Endothelial cell of umbilical vein (primary cell): ENCODE data around the gene SLC25A34. TPM values are rescaled to one million over a fixed set of nuclear protein-coding genes. Genes with fewer than 3 reads are reported as not detected.

Source experiments
- BruUV-seq: library from RNA; stranded (reverse); fragments of 400-500 nt; replicated peaks from 2 replicates; lab custom pipeline; 2021; lab: Mats Ljungman, UMichigan
- CTCF ChIA-PET: fragments of 300-600, 350-600 bp; sonication (Branson Sonifier 250); formaldehyde crosslinking; loops from one replicate; lab custom pipeline; 2021; ENCODE audit warnings: antibody characterized with exemption, inconsistent platforms; lab: Charles Lee
- POLR2A ChIA-PET: fragments of 300-600, 350-600 bp; sonication (Branson Sonifier 250); formaldehyde crosslinking; loops from one replicate; lab custom pipeline; 2021; ENCODE audit warnings: antibody characterized with exemption, inconsistent platforms; lab: Charles Lee
- DNase-seq: peaks from one replicate; pipeline ENCODE4 v3.0.0-alpha.2; 2011; ENCODE audit warnings: low read depth, low spot score
- FAIRE-seq: peaks from 2 replicates; lab custom pipeline; 2011; peaks lifted over from hg19 to GRCh38; lab: Jason Lieb, UNC
- H2AFZ ChIP-seq: 2 replicates; pipeline ENCODE4 v1.6.0; 2012; ENCODE audit warnings: low read depth, low read length, control low read depth, inconsistent platforms
- H3K27ac ChIP-seq: 2 replicates; pipeline ENCODE4 v1.5.1; 2011; ENCODE audit warnings: low read depth, mild to moderate bottlenecking, control low read depth, low read length, moderate library complexity; ENCODE audit not compliant: insufficient read depth
- H3K27me3 ChIP-seq, 2 experiments: 2 replicates each; pipeline versions ENCODE4 v1.6.0 to v1.6.1; 2011; ENCODE audit warnings: low read length in 2 of 2, mixed read lengths in 1 of 2; ENCODE audit not compliant: control insufficient read depth in 2 of 2, insufficient read depth in 2 of 2
- H3K36me3 ChIP-seq, 2 experiments: 2 replicates in 1 of 2; 3 replicates in 1 of 2; pipeline ENCODE4 v1.5.1; 2011; ENCODE audit warnings: low read length in 2 of 2, mild to moderate bottlenecking in 1 of 2, moderate library complexity in 1 of 2; ENCODE audit not compliant: control insufficient read depth in 2 of 2, insufficient read depth in 2 of 2; ENCODE audit errors: extremely low read depth in 1 of 2
- H3K4me1 ChIP-seq: 3 replicates; pipeline ENCODE4 v1.5.1; 2011; ENCODE audit warnings: mild to moderate bottlenecking, low read length; ENCODE audit not compliant: control insufficient read depth, insufficient read depth; ENCODE audit errors: extremely low read depth
- H3K4me2 ChIP-seq: 2 replicates; pipeline ENCODE4 v1.6.1; 2011; ENCODE audit warnings: low read length, control low read depth, mixed read lengths; ENCODE audit not compliant: insufficient read depth
- H3K4me3 ChIP-seq, 3 experiments: fragments of 200-600 bp in 1 of 3; sonication (generic), shearing (Covaris generic) in 1 of 3; replicated peaks in 1 of 3; 2 replicates each; pipeline ENCODE4 v1.5.1; 2011 to 2016; ENCODE audit warnings: control low read depth in 3 of 3, low read length in 3 of 3, mild to moderate bottlenecking in 2 of 3, inconsistent platforms in 1 of 3, low read depth in 1 of 3, moderate library complexity in 1 of 3; ENCODE audit not compliant: insufficient read depth in 1 of 3
- H3K79me2 ChIP-seq: 2 replicates; pipeline ENCODE4 v1.6.0; 2012; ENCODE audit warnings: low read length, inconsistent platforms; ENCODE audit not compliant: control insufficient read depth, insufficient read depth
- H3K9ac ChIP-seq: replicated peaks from 2 replicates; pipeline ENCODE3; 2011; ENCODE audit warnings: low read length, control low read depth; ENCODE audit not compliant: insufficient read depth; ENCODE audit errors: extremely low read depth
- H3K9me1 ChIP-seq: replicated peaks from 3 replicates; pipeline ENCODE4 v1.6.0; 2011; ENCODE audit warnings: mild to moderate bottlenecking, low read length; ENCODE audit not compliant: control insufficient read depth, insufficient read depth; ENCODE audit errors: extremely low read depth
- H3K9me3 ChIP-seq: replicated peaks from 2 replicates; pipeline ENCODE4 v1.5.1; 2012; ENCODE audit warnings: low read length, inconsistent platforms; ENCODE audit not compliant: control insufficient read depth, insufficient read depth
- H4K20me1 ChIP-seq: replicated peaks from 2 replicates; pipeline ENCODE3; 2011; ENCODE audit warnings: mild to moderate bottlenecking, low read length; ENCODE audit not compliant: control insufficient read depth, insufficient read depth; ENCODE audit errors: extremely low read depth
- CTCF ChIP-seq, 2 donors: IDR thresholded peaks; 1 replicate in 1 of 2; 2 replicates in 1 of 2; pipeline ENCODE4 v1.5.1; 2011; ENCODE audit warnings: low read length in 2 of 2, mild to moderate bottlenecking in 2 of 2, moderate library complexity in 2 of 2, control low read depth in 1 of 2, inconsistent platforms in 1 of 2, low read depth in 1 of 2; ENCODE audit not compliant: insufficient read depth in 1 of 2; ENCODE audit errors: extremely low read depth in 1 of 2
- EZH2 ChIP-seq: IDR thresholded peaks from 2 replicates; pipeline ENCODE4 v1.6.1; 2012; ENCODE audit warnings: borderline replicate concordance, low read depth, mild to moderate bottlenecking, moderate library complexity, low read length, inconsistent platforms; ENCODE audit not compliant: severe bottlenecking
- FOS ChIP-seq: IDR thresholded peaks from 2 replicates; pipeline ENCODE4 v1.6.1; 2011; ENCODE audit warnings: mild to moderate bottlenecking, low read length, moderate library complexity, borderline replicate concordance; ENCODE audit not compliant: insufficient read depth
- GATA2 ChIP-seq: IDR thresholded peaks from 2 replicates; pipeline ENCODE4 v1.7.0; 2011; ENCODE audit warnings: low read depth, mild to moderate bottlenecking, moderate library complexity, mixed read lengths, low read length; ENCODE audit not compliant: insufficient read length, insufficient read depth
- JUN ChIP-seq: IDR thresholded peaks from 2 replicates; pipeline ENCODE4 v1.6.1; 2011; ENCODE audit warnings: borderline replicate concordance, low read depth; ENCODE audit not compliant: insufficient read length, insufficient read depth
- MAX ChIP-seq: IDR thresholded peaks from 2 replicates; pipeline ENCODE4 v1.6.1; 2011; ENCODE audit not compliant: insufficient read depth, insufficient read length
- MYC ChIP-seq: IDR thresholded peaks from one replicate; pipeline ENCODE4 v1.6.1; 2011; ENCODE audit warnings: mild to moderate bottlenecking, low read depth, low read length
- POLR2A ChIP-seq: IDR thresholded peaks from 2 replicates; pipeline ENCODE4 v1.6.1; 2012; ENCODE audit warnings: low read depth, mild to moderate bottlenecking, control low read depth, low read length
- POLR2AphosphoS5 ChIP-seq: IDR thresholded peaks from 2 replicates; pipeline ENCODE4 v1.6.1; 2012; ENCODE audit warnings: low read depth, mild to moderate bottlenecking, control low read depth, low read length, moderate library complexity; ENCODE audit not compliant: insufficient read depth
- dilution Hi-C: fragments of 300-500 bp; cut with MboI; formaldehyde crosslinking; loops from one replicate; pipeline ENCODE4 v1.15.0; 2019; ENCODE audit warnings: low sequenced_read_pairs; ENCODE audit not compliant: extremely low pct_ligation_motif_present
- intact Hi-C: fragments of 100-400 bp; cut with micrococcal nuclease; formaldehyde crosslinking; loops from one replicate; pipeline ENCODE4 v1.10.0; 2022
- polyA plus RNA-seq, 4 experiments: library from polyadenylated mRNA; depleted of rRNA in 3 of 4; stranded (reverse) in 3 of 4; unstranded in 1 of 4; fragments of >200 nt; gene quantifications; 2 replicates each; pipeline versions ENCODE4 v1.2.1 to v1.2.3, GENCODE V29; 2011 to 2012; ENCODE audit warnings: missing spikeins in 1 of 4
- total RNA-seq: library from RNA; stranded (reverse); gene quantifications from 2 replicates; pipeline ENCODE4 v1.2.3, GENCODE V29; 2021

SLC25A34 gene
- total and polyA plus RNA-seq, 2 donors (not counting 3 experiments of a cell fraction or from before 2014, with no cell fraction given) = 0.90 to 1.1 TPM

- Histone ChIP-seq H3K79me2 (no peaks in the 10 kb centered on the region), H3K36me3 (peaks cover 7 to 48% of the 10 kb centered on the region in 2 experiments), H2AFZ (no peak overlapping the region), H3K4me2 (no peak overlapping the region), H3K4me3 (no peak overlapping the region), H3K9me1 (no peaks in the 10 kb centered on the region), H3K9ac (no peak overlapping the region), H4K20me1 (no peaks in the 10 kb centered on the region), H3K27ac (no peak overlapping the region), H3K27me3 (no peaks in the 10 kb centered on the region), H3K4me1 (no peaks in the 10 kb centered on the region), H3K9me3 (no peaks in the 10 kb centered on the region)
- no TSS peak for BruUV-seq
- TF ChIP-seq MAX (no peak), EZH2 (no peak), JUN (no peak)
- ChIA-PET CTCF (interaction anchor here (0.6 kb wide), 1 partner anchor 21 kb away, joined by 3 read pairs; no protein-coding TSS in a partner anchor), POLR2A (interaction anchor here (0.6 kb wide), 1 partner anchor 9 kb away, joined by 5 read pairs; no protein-coding TSS in a partner anchor)
- intact Hi-C loops (no loop called here), dilution Hi-C loops (no loop called here)
- FAIRE-seq = no peak
- DNase-seq = no peak
These were observed 15.2 kb upstream of the SLC25A34 start for GRCh38 chr1:15720861-15721260.

- Histone ChIP-seq H2AFZ (no peak overlapping the region), H4K20me1 (no peaks in the 10 kb centered on the region), H3K4me1 (no peaks in the 10 kb centered on the region), H3K4me2 (no peak overlapping the region), H3K4me3 (no peak overlapping the region), H3K9ac (no peak overlapping the region), H3K27me3 (no peaks in the 10 kb centered on the region), H3K79me2 (no peaks in the 10 kb centered on the region), H3K9me3 (no peaks in the 10 kb centered on the region), H3K36me3 (peaks cover 4 to 52% of the 10 kb centered on the region in 2 experiments), H3K9me1 (no peaks in the 10 kb centered on the region), H3K27ac (no peak overlapping the region)
- DNase-seq (no peak), FAIRE-seq (no peak)
- dilution Hi-C loops = no loop called here
- intact Hi-C loops = no loop called here
- ChIA-PET CTCF (interaction anchor here (1.1 kb wide), 1 partner anchor 8 kb away, joined by 3 read pairs; no protein-coding TSS in a partner anchor), POLR2A (no interaction called here)
- no peak for TF ChIP-seq EZH2
- TF ChIP-seq FOS = no peak
- no peak for TF ChIP-seq POLR2AphosphoS5
- no peak for TF ChIP-seq GATA2
- TF ChIP-seq POLR2A = no peak
- TF ChIP-seq MYC = no peak
- TF ChIP-seq JUN = no peak
- no peak for TF ChIP-seq CTCF (IDR thresholded peaks at IDR 0.05; ENCODE audit: extremely low read depth in 1 of 2, insufficient read depth in 1 of 2, low read depth in 1 of 2, low read length in 2 of 2)
- no peak for TF ChIP-seq MAX
- BruUV-seq = no TSS peak
These were observed 13.6 kb upstream of the SLC25A34 start for GRCh38 chr1:15722411-15722810.
